Measurements from ENCODE around the gene IGFALS. TPM values are rescaled to one million over a fixed set of nuclear protein-coding genes. Genes with fewer than 3 reads are reported as not detected.

IGFALS gene
- under 0.01 TPM in 1 of 2 replicates, not detected in the other for total RNA-seq

GRCh38 chr16:1793578-1794220 is at the start of gene IGFALS:
Gene IGFALS, minus strand, starts transcription at chr16:1793705. Its CDS starts 53 bp downstream, at chr16:1793652.

GRCh38 chr16:1826691-1827573 is 33.4 kb upstream of the IGFALS start, which contains the start of the genes FAHD1 and HAGH:
Gene FAHD1, plus strand, starts transcription at chr16:1827206. Its CDS starts 33 bp downstream, at chr16:1827239.
Gene HAGH, minus strand, starts transcription at chr16:1826825. Its CDS starts 38 bp downstream, at chr16:1826787.

GRCh38 chr16:1782408-1783264 is 10.9 kb downstream of the IGFALS start, which contains the start of the genes NUBP2 and SPSB3:
Gene NUBP2, plus strand, starts transcription at chr16:1782960. Its CDS starts 61 bp downstream, at chr16:1783021.
Gene SPSB3, minus strand, starts transcription at chr16:1782571. Its CDS starts 1,088 bp downstream, at chr16:1781483.

GRCh38 chr16:1772908-1773702 is 20.4 kb downstream of the IGFALS start, which contains the start of gene MRPS34:
Gene MRPS34, minus strand, starts transcription at chr16:1773134. Its CDS starts 15 bp downstream, at chr16:1773119.

GRCh38 chr16:1772362-1772907 is 21.1 kb downstream of the IGFALS start, which contains the start of gene EME2:
Gene EME2, plus strand, starts transcription at chr16:1772810. Its CDS starts 418 bp downstream, at chr16:1773228.

GRCh38 chr16:1771188-1771863 is 22.2 kb downstream of the IGFALS start, which contains the start of gene NME3:
Gene NME3, minus strand, starts transcription at chr16:1771543. Its CDS starts 9 bp downstream, at chr16:1771534.

Other genes starting within 250 kb of the IGFALS start
- gene IFT140, start 181.6 kb downstream of the IGFALS start, total RNA-seq, result 11.5 and 22.9 TPM in 2 replicates
- gene CRAMP1, start 181.3 kb downstream of the IGFALS start, total RNA-seq, result 6.0 and 15.6 TPM in 2 replicates
- gene JPT2, start 115.4 kb downstream of the IGFALS start, total RNA-seq, result 31.1 and 64.1 TPM in 2 replicates
- 21.9 and 50.8 TPM in 2 replicates for gene MAPK8IP3, start 87.5 kb downstream of the IGFALS start, total RNA-seq
- 39.3 and 51.6 TPM in 2 replicates for gene NME3, start 22.2 kb downstream of the IGFALS start, total RNA-seq
- gene EME2, start 20.9 kb downstream of the IGFALS start, total RNA-seq, result 3.7 and 9.2 TPM in 2 replicates
- 68.8 and 72.9 TPM in 2 replicates for gene MRPS34, start 20.6 kb downstream of the IGFALS start, total RNA-seq
- 45.2 and 60.4 TPM in 2 replicates for gene SPSB3, start 11.1 kb downstream of the IGFALS start, total RNA-seq
- 67.3 and 75.4 TPM in 2 replicates for gene NUBP2, start 10.7 kb downstream of the IGFALS start, total RNA-seq
- 70.3 and 94.3 TPM in 2 replicates for gene HAGH, start 33.1 kb upstream of the IGFALS start, total RNA-seq
- gene FAHD1, start 33.5 kb upstream of the IGFALS start, total RNA-seq, result 70.3 and 124 TPM in 2 replicates
- gene MEIOB, start 78.5 kb upstream of the IGFALS start, total RNA-seq, result not detected in 2 replicates
- gene HS3ST6, start 124.7 kb upstream of the IGFALS start, total RNA-seq, result not detected in 2 replicates
- gene MSRB1, start 149.5 kb upstream of the IGFALS start, total RNA-seq, result 6.5 and 8.7 TPM in 2 replicates
- gene RPL3L, start 161.0 kb upstream of the IGFALS start, total RNA-seq, result not detected in 2 replicates
- 133 and 143 TPM in 2 replicates for gene NDUFB10, start 165.8 kb upstream of the IGFALS start, total RNA-seq
- gene RPS2, start 171.1 kb upstream of the IGFALS start, total RNA-seq, result 1,957 and 2,987 TPM in 2 replicates
- not detected in 2 replicates for gene RNF151, start 173.2 kb upstream of the IGFALS start, total RNA-seq
- gene TBL3, start 178.3 kb upstream of the IGFALS start, total RNA-seq, result 33.7 and 61.0 TPM in 2 replicates
- gene NOXO1, start 187.8 kb upstream of the IGFALS start, total RNA-seq, result 0.13 and 0.16 TPM in 2 replicates
- gene GFER, start 190.5 kb upstream of the IGFALS start, total RNA-seq, result 11.1 and 12.3 TPM in 2 replicates
- gene SYNGR3, start 196.3 kb upstream of the IGFALS start, total RNA-seq, result 0.65 and 2.8 TPM in 2 replicates
- 11.2 and 24.5 TPM in 2 replicates for gene ZNF598, start 216.1 kb upstream of the IGFALS start, total RNA-seq
- gene NPW, start 226.1 kb upstream of the IGFALS start, total RNA-seq, result 0.16 TPM in 1 of 2 replicates, not detected in the other
- gene NHERF2, start 233.2 kb upstream of the IGFALS start, total RNA-seq, result 52.4 and 55.7 TPM in 2 replicates